ENCODE results near the gene XRCC3. TPM values are rescaled to one million over a fixed set of nuclear protein-coding genes. Genes with fewer than 3 reads are reported as not detected.

The XRCC3 gene
- total RNA-seq, 1 experiment from 2014 or later, result 36.8 TPM

DNA sequence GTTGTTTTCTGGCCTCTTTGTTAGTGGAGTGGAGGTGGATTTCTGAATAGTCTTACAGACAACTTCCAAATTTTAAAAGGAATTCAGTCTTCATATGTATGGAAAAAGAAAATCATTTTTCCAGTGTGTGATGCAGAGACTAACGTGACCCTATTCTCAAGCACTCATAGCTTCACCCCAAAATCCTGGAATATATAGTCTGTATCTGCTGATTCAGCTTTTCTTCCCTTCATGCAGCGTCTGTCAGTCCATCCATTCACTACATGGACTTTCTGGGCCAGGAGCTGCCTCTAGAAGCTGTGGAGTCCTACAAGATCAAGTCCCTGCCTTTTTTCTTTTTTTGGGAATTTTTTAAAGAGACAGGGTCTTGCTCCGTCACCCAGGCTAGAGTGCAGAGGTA is 62.4 kb downstream of the XRCC3 start:
- no peak for TF ChIP-seq SIN3A (IDR thresholded peaks at IDR 0.05; ENCODE audit: borderline replicate concordance, insufficient read depth, low read depth, low read length)
- TF ChIP-seq, protein P1, sequence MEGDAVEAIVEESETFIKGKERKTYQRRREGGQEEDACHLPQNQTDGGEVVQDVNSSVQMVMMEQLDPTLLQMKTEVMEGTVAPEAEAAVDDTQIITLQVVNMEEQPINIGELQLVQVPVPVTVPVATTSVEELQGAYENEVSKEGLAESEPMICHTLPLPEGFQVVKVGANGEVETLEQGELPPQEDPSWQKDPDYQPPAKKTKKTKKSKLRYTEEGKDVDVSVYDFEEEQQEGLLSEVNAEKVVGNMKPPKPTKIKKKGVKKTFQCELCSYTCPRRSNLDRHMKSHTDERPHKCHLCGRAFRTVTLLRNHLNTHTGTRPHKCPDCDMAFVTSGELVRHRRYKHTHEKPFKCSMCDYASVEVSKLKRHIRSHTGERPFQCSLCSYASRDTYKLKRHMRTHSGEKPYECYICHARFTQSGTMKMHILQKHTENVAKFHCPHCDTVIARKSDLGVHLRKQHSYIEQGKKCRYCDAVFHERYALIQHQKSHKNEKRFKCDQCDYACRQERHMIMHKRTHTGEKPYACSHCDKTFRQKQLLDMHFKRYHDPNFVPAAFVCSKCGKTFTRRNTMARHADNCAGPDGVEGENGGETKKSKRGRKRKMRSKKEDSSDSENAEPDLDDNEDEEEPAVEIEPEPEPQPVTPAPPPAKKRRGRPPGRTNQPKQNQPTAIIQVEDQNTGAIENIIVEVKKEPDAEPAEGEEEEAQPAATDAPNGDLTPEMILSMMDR (IDR thresholded peaks at IDR 0.05), result no peak
- TF ChIP-seq TCF7L2 (IDR thresholded peaks at IDR 0.05; ENCODE audit: low read depth, low read length), result no peak
- TF ChIP-seq, protein P2, sequence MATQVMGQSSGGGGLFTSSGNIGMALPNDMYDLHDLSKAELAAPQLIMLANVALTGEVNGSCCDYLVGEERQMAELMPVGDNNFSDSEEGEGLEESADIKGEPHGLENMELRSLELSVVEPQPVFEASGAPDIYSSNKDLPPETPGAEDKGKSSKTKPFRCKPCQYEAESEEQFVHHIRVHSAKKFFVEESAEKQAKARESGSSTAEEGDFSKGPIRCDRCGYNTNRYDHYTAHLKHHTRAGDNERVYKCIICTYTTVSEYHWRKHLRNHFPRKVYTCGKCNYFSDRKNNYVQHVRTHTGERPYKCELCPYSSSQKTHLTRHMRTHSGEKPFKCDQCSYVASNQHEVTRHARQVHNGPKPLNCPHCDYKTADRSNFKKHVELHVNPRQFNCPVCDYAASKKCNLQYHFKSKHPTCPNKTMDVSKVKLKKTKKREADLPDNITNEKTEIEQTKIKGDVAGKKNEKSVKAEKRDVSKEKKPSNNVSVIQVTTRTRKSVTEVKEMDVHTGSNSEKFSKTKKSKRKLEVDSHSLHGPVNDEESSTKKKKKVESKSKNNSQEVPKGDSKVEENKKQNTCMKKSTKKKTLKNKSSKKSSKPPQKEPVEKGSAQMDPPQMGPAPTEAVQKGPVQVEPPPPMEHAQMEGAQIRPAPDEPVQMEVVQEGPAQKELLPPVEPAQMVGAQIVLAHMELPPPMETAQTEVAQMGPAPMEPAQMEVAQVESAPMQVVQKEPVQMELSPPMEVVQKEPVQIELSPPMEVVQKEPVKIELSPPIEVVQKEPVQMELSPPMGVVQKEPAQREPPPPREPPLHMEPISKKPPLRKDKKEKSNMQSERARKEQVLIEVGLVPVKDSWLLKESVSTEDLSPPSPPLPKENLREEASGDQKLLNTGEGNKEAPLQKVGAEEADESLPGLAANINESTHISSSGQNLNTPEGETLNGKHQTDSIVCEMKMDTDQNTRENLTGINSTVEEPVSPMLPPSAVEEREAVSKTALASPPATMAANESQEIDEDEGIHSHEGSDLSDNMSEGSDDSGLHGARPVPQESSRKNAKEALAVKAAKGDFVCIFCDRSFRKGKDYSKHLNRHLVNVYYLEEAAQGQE (IDR thresholded peaks at IDR 0.05; ENCODE audit: insufficient read depth in 1 of 2, low read depth in 2 of 2, low read length in 1 of 2), result no peak
- no peak for TF ChIP-seq POLR2AphosphoS5 (IDR thresholded peaks at IDR 0.05; ENCODE audit: low read depth, low read length)
- no TSS peak for BruUV-seq (replicated peaks)
- ChIA-PET CTCF (no interaction called here), POLR2A (interaction anchor here (0.7 kb wide), 1 partner anchor 34 kb away, joined by 6 read pairs; no protein-coding TSS in a partner anchor)
- DNase-seq (ENCODE audit: low read depth, low spot score) (no peak), ATAC-seq (no peak)
- Histone ChIP-seq H3K4me1 (ENCODE audit: control insufficient read depth, insufficient read depth, low read length) (no peaks in the 10 kb centered on the region), H3K4me3 (ENCODE audit: low read depth in 2 of 2, low read length in 2 of 2) (no peak overlapping the region), H3K27me3 (ENCODE audit: control insufficient read depth, insufficient read depth, low read length) (no peaks in the 10 kb centered on the region), H3K27ac (ENCODE audit: low read length) (no peak overlapping the region), H3K36me3 (ENCODE audit: control insufficient read depth, insufficient read depth, low read length) (peaks cover 12% of the 10 kb centered on the region), H3K9me3 (ENCODE audit: control insufficient read depth, insufficient read depth, low read depth, low read length) (no peaks in the 10 kb centered on the region)
- in situ Hi-C loops (cut with HindIII; ENCODE audit: low pct_unique_long_range_greater_than_20kb, low sequenced_read_pairs), result no loop called here
- intact Hi-C loops (cut with micrococcal nuclease; ENCODE audit: unreplicated experiment), result no loop called here

DNA sequence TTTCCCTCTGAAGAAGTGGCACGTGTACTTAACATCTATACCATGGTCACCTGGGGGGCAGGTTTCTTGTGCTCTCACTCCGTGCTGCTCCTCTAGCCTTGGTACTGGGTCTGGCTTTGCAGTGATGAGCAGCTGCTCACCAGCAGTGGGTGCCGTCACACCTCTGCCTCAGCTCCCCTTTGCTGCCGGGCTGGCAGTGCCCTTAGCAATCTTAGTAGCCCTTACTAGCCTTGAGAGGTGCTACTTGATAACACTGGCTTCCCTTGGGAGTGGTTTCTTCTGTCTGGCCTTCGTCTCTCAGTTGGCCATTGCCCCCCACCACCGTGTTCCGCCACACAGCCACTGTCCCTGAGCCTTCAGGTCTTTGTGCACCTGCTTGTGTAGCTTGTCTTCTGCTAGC is 63.7 kb downstream of the XRCC3 start:
- no peak overlapping the region for H3K27ac ChIP-seq (ENCODE audit: low read length)
- ChIA-PET CTCF (no interaction called here), POLR2A (no interaction called here)
- no peaks in the 10 kb centered on the region for H3K27me3 ChIP-seq (ENCODE audit: control insufficient read depth, insufficient read depth, low read length)
- in situ Hi-C loops (cut with HindIII; ENCODE audit: low pct_unique_long_range_greater_than_20kb, low sequenced_read_pairs) (no loop called here), intact Hi-C loops (cut with micrococcal nuclease; ENCODE audit: unreplicated experiment) (no loop called here)
- DNase-seq (ENCODE audit: low read depth, low spot score) (no peak), ATAC-seq (no peak)
- H3K4me3 ChIP-seq (ENCODE audit: low read depth in 2 of 2, low read length in 2 of 2), result no peak overlapping the region
- TF ChIP-seq TCF7L2 (IDR thresholded peaks at IDR 0.05; ENCODE audit: low read depth, low read length) (no peak), POLR2AphosphoS5 (IDR thresholded peaks at IDR 0.05; ENCODE audit: low read depth, low read length) (no peak)
- TF ChIP-seq, protein P1 (IDR thresholded peaks at IDR 0.05), result no peak
- H3K9me3 ChIP-seq (ENCODE audit: control insufficient read depth, insufficient read depth, low read depth, low read length), result no peaks in the 10 kb centered on the region
- no TSS peak for BruUV-seq (replicated peaks)
- no peaks in the 10 kb centered on the region for H3K4me1 ChIP-seq (ENCODE audit: control insufficient read depth, insufficient read depth, low read length)
- peaks cover 12% of the 10 kb centered on the region; the same call in 1 of the 2 replicates for H3K36me3 ChIP-seq (ENCODE audit: control insufficient read depth, insufficient read depth, low read length)

Measured in Panc1 (cell line).